KMS-11 (cell line): ENCODE measurements around the gene G6PD.

ENCODE experiments used
- H2AFZ ChIP-seq: fragments of 200-600 bp; sonication (generic); 2 replicates; pipeline ENCODE4 v1.6.1; 2016; ENCODE audit warnings: antibody characterized with exemption, mixed run types, low read depth
- H3K27ac ChIP-seq: fragments of 200-600 bp; sonication (generic); 2 replicates; pipeline ENCODE4 v1.6.1; 2016; ENCODE audit warnings: mild to moderate bottlenecking, mixed run types
- H3K27me3 ChIP-seq: fragments of 200-600 bp; sonication (generic); 2 replicates; pipeline ENCODE4 v1.6.1; 2017; ENCODE audit warnings: mild to moderate bottlenecking, low read depth, mixed run types, moderate library complexity; ENCODE audit not compliant: insufficient read depth
- H3K36me3 ChIP-seq: fragments of 200-600 bp; sonication (generic); 2 replicates; pipeline ENCODE4 v1.6.1; 2017; ENCODE audit warnings: mild to moderate bottlenecking, mixed run types; ENCODE audit not compliant: insufficient read depth
- H3K4me1 ChIP-seq: fragments of 200-600 bp; sonication (generic); 2 replicates; pipeline ENCODE4 v1.6.1; 2016; ENCODE audit warnings: mild to moderate bottlenecking, low read depth, mixed run types; ENCODE audit not compliant: poor library complexity, severe bottlenecking
- H3K4me2 ChIP-seq: fragments of 200-600 bp; sonication (generic); 2 replicates; pipeline ENCODE4 v1.7.0; 2016; ENCODE audit warnings: mild to moderate bottlenecking, mixed run types
- H3K4me3 ChIP-seq: fragments of 200-600 bp; sonication (generic); IDR thresholded peaks from 2 replicates; pipeline ENCODE4 v1.6.1; 2017; ENCODE audit warnings: low read depth, low read length, mixed read lengths; ENCODE audit not compliant: insufficient read depth
- H3K79me2 ChIP-seq: fragments of 200-600 bp; sonication (generic); 2 replicates; pipeline ENCODE4 v1.6.1; 2016; ENCODE audit warnings: low read depth, mixed run types; ENCODE audit not compliant: insufficient read depth
- H3K9ac ChIP-seq: fragments of 200-600 bp; sonication (generic); 2 replicates; pipeline ENCODE4 v1.6.1; 2016; ENCODE audit warnings: mild to moderate bottlenecking, mixed run types
- H4K20me1 ChIP-seq: fragments of 200-600 bp; sonication (generic); 2 replicates; pipeline ENCODE4 v1.6.1; 2016; ENCODE audit warnings: mild to moderate bottlenecking, mixed run types; ENCODE audit not compliant: insufficient read depth
- CTCF ChIP-seq: fragments of 200-600 bp; sonication (generic); conservative IDR thresholded peaks from 2 replicates; pipeline ENCODE4 v1.6.1; 2017; ENCODE audit warnings: low read depth, mild to moderate bottlenecking, antibody characterized with exemption, low read length, moderate library complexity, mixed read lengths

G6PD gene

GRCh38 chrX:154532690-154533089, 14.0 kb downstream of the G6PD start:
- Histone ChIP-seq H3K27ac (no peak overlapping the region), H3K79me2 (no peaks in the 10 kb centered on the region), H2AFZ (no peak overlapping the region), H3K9ac (no peak overlapping the region), H3K4me1 (peaks cover 6% of the 10 kb centered on the region), H3K4me3 (no peak overlapping the region), H3K36me3 (no peaks in the 10 kb centered on the region), H3K27me3 (no peaks in the 10 kb centered on the region), H4K20me1 (no peaks in the 10 kb centered on the region), H3K4me2 (no peak overlapping the region)
- TF ChIP-seq CTCF, result no peak

GRCh38 chrX:154531626-154532025, 15.0 kb downstream of the G6PD start:
- peaks cover 16% of the 10 kb centered on the region for H3K4me1 ChIP-seq
- H3K27me3 ChIP-seq, result no peaks in the 10 kb centered on the region
- TF ChIP-seq CTCF, result no peak
- H3K4me2 ChIP-seq, result no peak overlapping the region
- no peak overlapping the region for H3K9ac ChIP-seq
- no peak overlapping the region for H3K27ac ChIP-seq
- H2AFZ ChIP-seq, result no peak overlapping the region
- no peaks in the 10 kb centered on the region for H4K20me1 ChIP-seq
- H3K79me2 ChIP-seq, result no peaks in the 10 kb centered on the region
- no peak overlapping the region for H3K4me3 ChIP-seq
- H3K36me3 ChIP-seq, result no peaks in the 10 kb centered on the region

- TF ChIP-seq CTCF, result no peak
- Histone ChIP-seq H3K4me3 (no peak overlapping the region), H3K27ac (no peak overlapping the region)
Measured at GRCh38 chrX:154530286-154530685, 16.4 kb downstream of the G6PD start.

GRCh38 chrX:154529206-154529612, 17.4 kb downstream of the G6PD start:
- no peak overlapping the region for H2AFZ ChIP-seq
- H4K20me1 ChIP-seq, result no peaks in the 10 kb centered on the region
- H3K79me2 ChIP-seq, result no peaks in the 10 kb centered on the region
- H3K27ac ChIP-seq, result no peak overlapping the region
- no peaks in the 10 kb centered on the region for H3K27me3 ChIP-seq
- TF ChIP-seq CTCF, result no peak
- H3K9ac ChIP-seq, result no peak overlapping the region
- no peaks in the 10 kb centered on the region for H3K36me3 ChIP-seq
- no peak overlapping the region for H3K4me3 ChIP-seq
- H3K4me1 ChIP-seq, result peaks cover 11% of the 10 kb centered on the region
- no peak overlapping the region for H3K4me2 ChIP-seq

More at GRCh38 chrX:154530286-154530685, 16.4 kb downstream of the G6PD start:
- no peak overlapping the region for H3K9ac ChIP-seq
- no peaks in the 10 kb centered on the region for H3K36me3 ChIP-seq
- no peak overlapping the region for H3K4me2 ChIP-seq
- no peaks in the 10 kb centered on the region for H3K79me2 ChIP-seq
- H2AFZ ChIP-seq, result no peak overlapping the region
- peaks cover 16% of the 10 kb centered on the region for H3K4me1 ChIP-seq
- H4K20me1 ChIP-seq, result no peaks in the 10 kb centered on the region
- no peaks in the 10 kb centered on the region for H3K27me3 ChIP-seq
